ENCODE results near the gene PSMA3. TPM values are rescaled to one million over a fixed set of nuclear protein-coding genes. Genes with fewer than 3 reads are reported as not detected.

Gene PSMA3
- total and polyA plus RNA-seq, 9 of the 15 experiments (the other 6 are each of a cell fraction or from before 2014, with no cell fraction given), result 129 to 786 (median 319) TPM

DNA sequence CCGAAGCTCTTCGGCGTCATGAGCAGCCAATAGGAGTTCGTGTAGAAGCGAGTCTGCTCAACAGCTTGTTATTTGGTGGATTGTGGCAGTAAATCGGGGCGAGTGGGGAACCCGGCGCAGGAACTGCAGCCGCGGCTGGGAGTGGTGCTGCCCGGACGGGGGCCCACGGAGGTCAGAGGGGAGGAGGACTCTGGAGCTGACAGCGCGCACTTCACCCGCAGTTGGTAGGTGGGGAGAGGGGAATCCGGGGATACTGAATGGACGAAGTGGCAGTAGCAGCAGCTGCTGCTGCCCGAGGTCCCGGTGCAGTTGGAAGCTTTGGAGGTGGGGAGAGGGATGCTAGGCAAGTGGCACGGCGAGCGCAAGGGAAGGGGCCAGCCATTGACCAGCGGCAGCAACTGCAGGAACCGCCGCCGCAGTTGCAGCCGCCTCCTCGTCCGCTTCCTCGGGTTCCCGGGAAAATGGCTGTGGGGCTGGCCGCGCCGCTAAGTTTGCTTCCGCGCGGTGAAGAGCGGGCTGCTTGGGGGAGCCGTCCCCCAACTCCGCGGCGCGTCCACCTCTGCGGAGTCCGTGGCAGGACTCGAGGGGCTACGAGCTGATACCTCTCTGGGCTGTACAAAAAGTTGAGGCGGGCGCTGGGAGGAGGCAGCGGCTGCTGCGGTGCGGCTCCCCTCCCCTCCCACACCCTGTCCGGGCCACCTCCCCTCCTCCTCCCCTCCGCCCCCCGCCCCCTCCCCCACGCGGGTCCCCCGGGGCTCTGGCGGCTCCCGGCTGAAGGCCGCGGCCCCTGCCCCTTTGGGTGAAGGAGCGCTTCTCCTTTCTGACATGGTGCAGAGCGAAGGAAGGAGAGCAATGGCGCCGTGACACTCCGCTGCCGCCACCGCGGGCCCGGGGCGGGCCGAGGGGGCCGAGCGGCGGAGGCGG, 54.1 kb downstream of the PSMA3 start, which contains the start of gene ARID4A (continued):
- TF ChIP-seq MGA (IDR thresholded peaks at IDR 0.05) (0 out of 2 replicates have a peak, but pooled peaks have one; percentile 21), TARDBP (IDR thresholded peaks at IDR 0.05) (0 out of 2 replicates have a peak, but pooled peaks have one; percentile 39), SPI1 (IDR thresholded peaks at IDR 0.05; ENCODE audit: borderline replicate concordance, low read depth, low read length) (no peak), ZBTB2 (IDR thresholded peaks at IDR 0.05) (no peak), PHF21A (IDR thresholded peaks at IDR 0.05; ENCODE audit: borderline replicate concordance, low read depth) (peak; percentile 92), KDM1A (IDR thresholded peaks at IDR 0.05) (peak; percentile 9 to 60; a peak in 2 of 4 replicates), MBD2 (IDR thresholded peaks at IDR 0.05; ENCODE audit: borderline replicate concordance, low read depth) (no peak), NR2C2 (CRISPR knock-in tag; IDR thresholded peaks at IDR 0.05) (no peak), NR2C2 (tag; IDR thresholded peaks at IDR 0.05) (peak; percentile 68; the same call in 1 of the 2 replicates), SP1 (CRISPR knock-in tag; IDR thresholded peaks at IDR 0.05) (peak; percentile 39; the same call in 1 of the 2 replicates), KDM5B (IDR thresholded peaks at IDR 0.05; ENCODE audit: insufficient replicate concordance, low read depth, low read length) (peak; percentile 37), BRD9 (IDR thresholded peaks at IDR 0.05; ENCODE audit: low read depth, partially characterized antibody) (no peak), RBFOX2 (IDR thresholded peaks at IDR 0.05; ENCODE audit: low read depth, low read length) (peak; percentile 64), ZC3H4 (CRISPR knock-in tag; IDR thresholded peaks at IDR 0.05; ENCODE audit: borderline replicate concordance) (0 out of 2 replicates have a peak, but pooled peaks have one; percentile 6), PHF8 (IDR thresholded peaks at IDR 0.05; ENCODE audit: borderline replicate concordance, low read length) (peak; percentile 34)

All from K562 (cell line).